H1 (cell line): ENCODE results near the gene DEGS1. TPM values are rescaled to one million over a fixed set of nuclear protein-coding genes. Genes with fewer than 3 reads are reported as not detected.

Source experiments
- polyA plus RNA-seq, 7 experiments: library from polyadenylated mRNA; depleted of rRNA in 3 of 7; stranded (reverse) in 5 of 7; unstranded in 2 of 7; fragments of >200 nt in 5 of 7; fragments of 200-250 nt in 2 of 7; gene quantifications; 1 replicate in 5 of 7; 2 replicates in 1 of 7; 4 replicates in 1 of 7; pipeline versions ENCODE4 v1.2.1 to v1.2.3, GENCODE V29; 2011 to 2013; ENCODE audit warnings: missing spikeins in 2 of 7, mixed read lengths in 2 of 7
- total RNA-seq: library from RNA; stranded (reverse); fragmentation: NEBNext Ultra II Directional; extraction: Animal tissue kit (Norgen Biotek cat#: 25700); gene quantifications from 2 replicates; pipeline ENCODE4 v1.2.1, GENCODE V29; 2021
- TF ChIP-seq, protein P1 (sequence below), 3 experiments: IDR thresholded peaks; 1 replicate in 2 of 3; 2 replicates in 1 of 3; pipeline versions ENCODE4 v1.5.1 to v1.6.1; 2011; ENCODE audit warnings: low read length in 3 of 3, mild to moderate bottlenecking in 3 of 3, inconsistent platforms in 2 of 3, low read depth in 1 of 3, moderate library complexity in 1 of 3; ENCODE audit not compliant: insufficient read depth in 1 of 3; ENCODE audit errors: control extremely low read depth in 1 of 3

The DEGS1 gene
- total and polyA plus RNA-seq, 2 of the 8 experiments (the other 6 are each of a cell fraction or from before 2014, with no cell fraction given) = 46.1 to 114 TPM

DNA sequence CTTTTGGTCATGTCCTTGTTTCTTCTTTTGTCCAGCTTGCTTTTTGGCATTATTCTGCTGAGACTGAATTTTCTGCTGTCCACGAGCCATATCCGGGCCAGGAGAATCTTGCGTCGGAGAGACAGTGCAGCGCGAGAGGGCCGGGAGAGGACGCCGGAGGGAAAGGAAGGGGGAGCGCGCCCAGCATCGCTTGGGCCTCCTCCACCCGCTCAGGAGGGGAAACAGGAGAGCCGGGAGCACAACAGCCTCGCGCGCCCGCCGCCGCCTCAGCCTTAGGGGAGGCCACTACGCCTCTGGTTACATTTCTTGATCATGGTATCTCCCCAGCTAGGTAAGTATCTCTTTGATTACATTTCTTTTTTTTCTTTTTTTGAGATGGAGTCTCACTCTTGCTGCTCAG, 7.4 kb upstream of the DEGS1 start (continued):
- TF ChIP-seq, protein P1, sequence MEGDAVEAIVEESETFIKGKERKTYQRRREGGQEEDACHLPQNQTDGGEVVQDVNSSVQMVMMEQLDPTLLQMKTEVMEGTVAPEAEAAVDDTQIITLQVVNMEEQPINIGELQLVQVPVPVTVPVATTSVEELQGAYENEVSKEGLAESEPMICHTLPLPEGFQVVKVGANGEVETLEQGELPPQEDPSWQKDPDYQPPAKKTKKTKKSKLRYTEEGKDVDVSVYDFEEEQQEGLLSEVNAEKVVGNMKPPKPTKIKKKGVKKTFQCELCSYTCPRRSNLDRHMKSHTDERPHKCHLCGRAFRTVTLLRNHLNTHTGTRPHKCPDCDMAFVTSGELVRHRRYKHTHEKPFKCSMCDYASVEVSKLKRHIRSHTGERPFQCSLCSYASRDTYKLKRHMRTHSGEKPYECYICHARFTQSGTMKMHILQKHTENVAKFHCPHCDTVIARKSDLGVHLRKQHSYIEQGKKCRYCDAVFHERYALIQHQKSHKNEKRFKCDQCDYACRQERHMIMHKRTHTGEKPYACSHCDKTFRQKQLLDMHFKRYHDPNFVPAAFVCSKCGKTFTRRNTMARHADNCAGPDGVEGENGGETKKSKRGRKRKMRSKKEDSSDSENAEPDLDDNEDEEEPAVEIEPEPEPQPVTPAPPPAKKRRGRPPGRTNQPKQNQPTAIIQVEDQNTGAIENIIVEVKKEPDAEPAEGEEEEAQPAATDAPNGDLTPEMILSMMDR (IDR thresholded peaks at IDR 0.05; ENCODE audit: control extremely low read depth in 1 of 3, insufficient read depth in 1 of 3, low read depth in 1 of 3, low read length in 3 of 3) = peak in 1 of 3 experiments; percentile 14; a peak in 1 of 4 replicates
